Neural progenitor cell (in vitro differentiated cells): ENCODE results near the gene SMIM15. TPM values are rescaled to one million over a fixed set of nuclear protein-coding genes. Genes with fewer than 3 reads are reported as not detected.

Experiments
- DNase-seq: peaks from one replicate; pipeline ENCODE4 v3.0.0-alpha.2; 2016; ENCODE audit warnings: low spot score
- H2AFZ ChIP-seq: fragments of 200-600 bp; sonication (generic); replicated peaks from 2 replicates; pipeline ENCODE4 v1.6.1; 2016; ENCODE audit warnings: antibody characterized with exemption
- H3F3A ChIP-seq: fragments of 200-600 bp; sonication (generic); 2 replicates; pipeline ENCODE4 v1.6.1; 2016; ENCODE audit warnings: antibody characterized with exemption, low read depth
- H3K27ac ChIP-seq: fragments of 200-600 bp; sonication (generic); 2 replicates; pipeline ENCODE4 v1.5.1; 2016; ENCODE audit warnings: mild to moderate bottlenecking
- H3K27me3 ChIP-seq: fragments of 200-600 bp; sonication (generic); 2 replicates; pipeline ENCODE4 v1.6.1; 2016; ENCODE audit warnings: mild to moderate bottlenecking, moderate library complexity
- H3K36me3 ChIP-seq: fragments of 200-600 bp; sonication (generic); 2 replicates; pipeline ENCODE4 v1.5.1; 2016
- H3K4me1 ChIP-seq: fragments of 200-600 bp; sonication (generic); 2 replicates; pipeline ENCODE4 v1.6.1; 2016; ENCODE audit warnings: mixed run types
- H3K4me2 ChIP-seq: fragments of 200-600 bp; sonication (generic); 2 replicates; pipeline ENCODE4 v1.6.1; 2016
- H3K4me3 ChIP-seq: fragments of 200-600 bp; sonication (generic); 2 replicates; pipeline ENCODE4 v1.5.1; 2016
- H3K79me2 ChIP-seq: fragments of 200-600 bp; sonication (generic); 2 replicates; pipeline ENCODE4 v1.6.1; 2016; ENCODE audit warnings: low read depth
- H3K9ac ChIP-seq: fragments of 200-600 bp; sonication (generic); 2 replicates; pipeline ENCODE4 v1.6.1; 2016
- H3K9me3 ChIP-seq: fragments of 200-600 bp; sonication (generic); 2 replicates; pipeline ENCODE4 v1.5.1; 2016; ENCODE audit warnings: low read depth
- H4K20me1 ChIP-seq: fragments of 200-600 bp; sonication (generic); 2 replicates; pipeline ENCODE4 v1.6.1; 2016; ENCODE audit warnings: low read depth
- H3K27ac Mint-ChIP-seq: 3 replicates; pipeline ENCODE4 v1.8.0; 2021; ENCODE audit warnings: mixed read lengths
- H3K27me3 Mint-ChIP-seq: 2 replicates; pipeline ENCODE4 v1.8.0; 2022; ENCODE audit warnings: low read depth, mild to moderate bottlenecking, inconsistent platforms, moderate library complexity, mixed read lengths; ENCODE audit not compliant: insufficient read depth
- H3K36me3 Mint-ChIP-seq: 3 replicates; pipeline ENCODE4 v1.8.0; 2021; ENCODE audit warnings: mixed read lengths
- H3K4me1 Mint-ChIP-seq: 3 replicates; pipeline ENCODE4 v1.8.0; 2021; ENCODE audit warnings: mixed read lengths
- H3K4me3 Mint-ChIP-seq: 3 replicates; pipeline ENCODE4 v1.8.0; 2021; ENCODE audit warnings: mild to moderate bottlenecking, moderate library complexity, mixed read lengths
- H3K9me3 Mint-ChIP-seq: 3 replicates; pipeline ENCODE4 v1.8.0; 2020; ENCODE audit warnings: mixed read lengths
- CTCF ChIP-seq: fragments of 200-600 bp; sonication (generic); IDR thresholded peaks from 2 replicates; pipeline ENCODE4 v1.5.1; 2017; ENCODE audit warnings: antibody characterized with exemption, mild to moderate bottlenecking
- EZH2 ChIP-seq: fragments of 200-600 bp; sonication (generic); IDR thresholded peaks from 2 replicates; pipeline ENCODE4 v1.6.1; 2017; ENCODE audit warnings: antibody characterized with exemption, mild to moderate bottlenecking, moderate library complexity
- EZH2phosphoT487 ChIP-seq: fragments of 200-600 bp; sonication (generic); IDR thresholded peaks from 2 replicates; pipeline ENCODE4 v1.6.1; 2017; ENCODE audit warnings: antibody characterized with exemption
- total RNA-seq: library from RNA; depleted of rRNA; stranded (reverse); fragments of >200 nt; gene quantifications from 2 replicates; pipeline ENCODE4 v1.2.3, GENCODE V29; 2015; ENCODE audit warnings: low replicate concordance

The SMIM15 gene
- total RNA-seq, 1 donor from 2014 or later, result 40.9 TPM

- no peak for TF ChIP-seq EZH2
- no peak for TF ChIP-seq CTCF
- no peak for TF ChIP-seq EZH2phosphoT487
- Histone ChIP-seq H3K4me1 (no peaks in the 10 kb centered on the region), H3K4me2 (no peak overlapping the region)
Measured at GRCh38 chr5:61148515-61148914, 13.8 kb downstream of the SMIM15 start.

GRCh38 chr5:61142811-61143210 is 19.5 kb downstream of the SMIM15 start:
- TF ChIP-seq EZH2phosphoT487, result no peak
- TF ChIP-seq CTCF, result no peak
- no peak for TF ChIP-seq EZH2
- no peaks in the 10 kb centered on the region for H3K9me3 Mint-ChIP-seq

More at GRCh38 chr5:61148515-61148914, 13.8 kb downstream of the SMIM15 start:
- Histone ChIP-seq H3K4me3 (no peak overlapping the region), H3K27ac (no peak overlapping the region), H3K27me3 (no peaks in the 10 kb centered on the region), H3K9me3 (no peaks in the 10 kb centered on the region), H3K36me3 (no peaks in the 10 kb centered on the region), H3K79me2 (no peaks in the 10 kb centered on the region), H3F3A (no peaks in the 10 kb centered on the region), H2AFZ (no peak overlapping the region), H3K9ac (no peak overlapping the region), H4K20me1 (no peaks in the 10 kb centered on the region)
- Mint-ChIP-seq H3K36me3 (peaks cover 3% of the 10 kb centered on the region), H3K9me3 (no peaks in the 10 kb centered on the region), H3K27me3 (peaks cover 3% of the 10 kb centered on the region), H3K4me1 (no peaks in the 10 kb centered on the region), H3K4me3 (no peak overlapping the region), H3K27ac (no peak overlapping the region)
- DNase-seq, result no peak

GRCh38 chr5:61142391-61142790 is 19.9 kb downstream of the SMIM15 start:
- Histone ChIP-seq H4K20me1 (no peaks in the 10 kb centered on the region), H3K9ac (no peak overlapping the region), H3K4me1 (peaks cover 18% of the 10 kb centered on the region), H3K79me2 (no peaks in the 10 kb centered on the region), H3K27ac (peak overlapping the region; percentile 73), H3K4me2 (no peak overlapping the region), H3K9me3 (no peaks in the 10 kb centered on the region), H3F3A (peaks cover 7% of the 10 kb centered on the region), H3K27me3 (no peaks in the 10 kb centered on the region), H3K36me3 (no peaks in the 10 kb centered on the region), H3K4me3 (no peak overlapping the region), H2AFZ (no peak overlapping the region)
- no peak overlapping the region for H3K4me3 Mint-ChIP-seq
- H3K9me3 Mint-ChIP-seq, result no peaks in the 10 kb centered on the region
- TF ChIP-seq EZH2 (no peak), EZH2phosphoT487 (no peak), CTCF (no peak)
- H3K27me3 Mint-ChIP-seq, result no peaks in the 10 kb centered on the region
- H3K27ac Mint-ChIP-seq, result no peak overlapping the region
- no peak for DNase-seq
- H3K4me1 Mint-ChIP-seq, result peaks cover 8% of the 10 kb centered on the region
- no peaks in the 10 kb centered on the region for H3K36me3 Mint-ChIP-seq

More at GRCh38 chr5:61142811-61143210, 19.5 kb downstream of the SMIM15 start:
- H3K36me3 Mint-ChIP-seq, result no peaks in the 10 kb centered on the region
- Histone ChIP-seq H3K4me3 (no peak overlapping the region), H3K27me3 (no peaks in the 10 kb centered on the region), H3K36me3 (no peaks in the 10 kb centered on the region), H2AFZ (no peak overlapping the region), H3K4me2 (no peak overlapping the region), H3K27ac (no peak overlapping the region), H3K4me1 (peaks cover 18% of the 10 kb centered on the region), H4K20me1 (no peaks in the 10 kb centered on the region), H3K9ac (no peak overlapping the region), H3K79me2 (no peaks in the 10 kb centered on the region), H3K9me3 (no peaks in the 10 kb centered on the region), H3F3A (peaks cover 7% of the 10 kb centered on the region)
- no peak overlapping the region for H3K4me3 Mint-ChIP-seq
- no peaks in the 10 kb centered on the region for H3K27me3 Mint-ChIP-seq
- peaks cover 8% of the 10 kb centered on the region for H3K4me1 Mint-ChIP-seq
- no peak for DNase-seq
- H3K27ac Mint-ChIP-seq, result no peak overlapping the region
